DND-41 (cell line): ENCODE measurements around the gene TPPP.

Experiments
- ATAC-seq: fragments of 200-7000 bp; cut with Tn5 transposase; 3 replicates; pipeline ENCODE4 v1.9.1; 2021; ENCODE audit warnings: low read depth; ENCODE audit not compliant: insufficient read depth
- DNase-seq: peaks from one replicate; pipeline ENCODE4 v3.0.0-alpha.2; 2020
- H2AFZ ChIP-seq: 2 replicates; pipeline ENCODE4 v1.6.0; 2012; ENCODE audit warnings: low read depth, low read length
- H3K27ac ChIP-seq: 2 replicates; pipeline ENCODE4 v1.5.1; 2012; ENCODE audit warnings: low read length, inconsistent platforms
- H3K27me3 ChIP-seq: fragments of 200-600 bp; sonication (generic); 2 replicates; pipeline ENCODE4 v1.6.0; 2012; ENCODE audit warnings: low read length, mild to moderate bottlenecking, inconsistent platforms; ENCODE audit not compliant: insufficient read depth, poor library complexity
- H3K36me3 ChIP-seq: 2 replicates; pipeline ENCODE4 v1.5.1; 2012; ENCODE audit warnings: low read length, inconsistent platforms; ENCODE audit not compliant: insufficient read depth
- H3K4me1 ChIP-seq: 2 replicates; pipeline ENCODE4 v1.5.1; 2012; ENCODE audit warnings: mild to moderate bottlenecking, low read length; ENCODE audit not compliant: insufficient read depth
- H3K4me2 ChIP-seq: 2 replicates; pipeline ENCODE4 v1.6.0; 2012; ENCODE audit warnings: mild to moderate bottlenecking, moderate library complexity, low read length, inconsistent platforms; ENCODE audit not compliant: insufficient read depth
- H3K4me3 ChIP-seq, 2 experiments: fragments of 200-600 bp in 1 of 2; shearing (Covaris generic) in 1 of 2; 2 replicates each; pipeline ENCODE4 v1.5.1; 2012 to 2016; ENCODE audit warnings: inconsistent platforms in 2 of 2, low read length in 2 of 2, mild to moderate bottlenecking in 2 of 2, low read depth in 1 of 2, moderate library complexity in 1 of 2
- H3K79me2 ChIP-seq: 2 replicates; pipeline ENCODE4 v1.6.0; 2012; ENCODE audit warnings: low read length, inconsistent platforms; ENCODE audit not compliant: insufficient read depth
- H3K9ac ChIP-seq: 2 replicates; pipeline ENCODE4 v1.6.0; 2012; ENCODE audit warnings: low read depth, mild to moderate bottlenecking, inconsistent platforms, low read length, moderate library complexity
- H3K9me3 ChIP-seq: 2 replicates; pipeline ENCODE4 v1.5.1; 2012; ENCODE audit warnings: low read length, moderate library complexity, mild to moderate bottlenecking, inconsistent platforms; ENCODE audit not compliant: insufficient read depth, severe bottlenecking
- H4K20me1 ChIP-seq: 2 replicates; pipeline ENCODE4 v1.6.0; 2012; ENCODE audit warnings: low read length; ENCODE audit not compliant: insufficient read depth
- CTCF ChIP-seq: IDR thresholded peaks from 2 replicates; pipeline ENCODE4 v1.5.1; 2012; ENCODE audit warnings: borderline replicate concordance, low read length, moderate library complexity, mild to moderate bottlenecking; ENCODE audit not compliant: poor library complexity, severe bottlenecking; ENCODE audit errors: extremely low read depth
- EZH2 ChIP-seq: IDR thresholded peaks from 3 replicates; pipeline ENCODE4 v1.6.1; 2012; ENCODE audit warnings: borderline replicate concordance, low read depth, mild to moderate bottlenecking, moderate library complexity, low read length, inconsistent platforms; ENCODE audit not compliant: severe bottlenecking

Gene TPPP

DNA sequence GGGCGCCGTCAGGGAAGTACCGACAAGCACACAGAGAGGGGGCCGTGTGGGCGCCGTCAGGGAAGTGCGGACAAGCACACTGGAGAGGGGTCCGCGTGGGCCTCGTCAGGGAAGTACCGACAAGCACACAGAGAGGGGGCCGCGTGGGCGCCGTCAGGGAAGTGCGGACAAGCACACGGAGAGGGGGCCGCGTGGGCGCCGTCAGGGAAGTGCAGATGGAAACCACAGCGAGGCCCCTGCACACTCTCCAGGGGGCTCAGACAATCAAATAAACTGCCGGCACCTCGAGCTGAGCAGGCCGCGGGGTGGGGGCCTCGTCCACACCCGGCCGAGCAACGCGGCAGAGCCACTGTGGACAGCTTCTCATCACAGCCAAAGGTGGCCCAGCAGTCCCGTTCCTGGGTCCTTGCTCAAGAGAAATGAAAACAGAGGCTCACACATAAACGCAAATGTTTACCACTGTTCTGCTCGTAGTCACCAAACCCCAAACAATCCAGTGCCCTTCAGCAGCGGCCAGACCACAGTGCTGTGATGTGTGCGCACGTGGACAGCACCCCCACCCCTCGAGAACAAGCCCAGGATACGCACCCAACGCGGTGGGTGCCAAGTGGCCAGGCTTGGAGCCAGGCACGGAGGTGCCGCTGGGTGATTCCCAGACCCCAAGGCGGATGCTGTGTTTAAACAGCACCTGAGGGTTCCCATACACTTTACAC, 24.7 kb downstream of the TPPP start:
- DNase-seq (no peak), ATAC-seq (no peak)
- no peak overlapping the region for H3K4me2 ChIP-seq
- no peaks in the 10 kb centered on the region for H3K4me1 ChIP-seq
- no peaks in the 10 kb centered on the region for H3K27me3 ChIP-seq
- H4K20me1 ChIP-seq: peaks cover 34% of the 10 kb centered on the region
- no peak overlapping the region for H3K27ac ChIP-seq
- H3K36me3 ChIP-seq: peaks cover 40% of the 10 kb centered on the region
- H2AFZ ChIP-seq: no peak overlapping the region
- H3K79me2 ChIP-seq: no peaks in the 10 kb centered on the region
- no peaks in the 10 kb centered on the region for H3K9me3 ChIP-seq
- no peak overlapping the region for H3K4me3 ChIP-seq
- no peak overlapping the region for H3K9ac ChIP-seq
- TF ChIP-seq EZH2 (no peak), CTCF (no peak)

DNA sequence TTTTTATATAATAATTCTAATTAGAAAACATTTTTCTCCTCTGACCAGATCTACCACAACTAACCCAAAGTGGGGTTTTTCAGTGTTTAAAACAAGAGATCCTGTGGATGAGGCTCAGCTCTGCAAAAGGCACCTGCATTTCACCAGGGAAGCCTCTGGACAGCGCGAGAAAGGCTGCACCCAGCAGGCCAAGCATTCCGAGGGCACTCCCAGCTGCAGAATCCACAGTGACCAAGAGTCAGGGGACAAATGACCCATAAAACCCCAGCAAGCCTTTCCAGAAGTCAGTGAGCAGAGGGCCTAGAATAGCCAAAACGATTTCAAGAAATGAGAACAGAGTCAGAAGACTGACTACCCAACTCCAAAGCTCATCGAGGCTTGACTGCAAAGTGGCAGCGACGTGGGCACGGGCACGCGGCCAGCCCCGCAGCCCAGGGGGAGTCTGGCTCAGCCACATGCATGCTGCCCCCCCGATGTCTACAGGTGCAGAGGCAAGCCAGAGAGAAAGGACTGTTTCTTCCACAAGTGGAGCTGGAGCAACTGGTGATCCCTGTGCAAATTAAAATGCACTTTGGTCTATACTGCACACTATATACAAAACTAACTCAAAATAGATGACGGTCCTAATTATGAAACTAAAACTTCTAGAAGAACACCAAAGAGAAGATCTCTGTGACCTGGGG, 26.2 kb downstream of the TPPP start:
- peaks cover 55% of the 10 kb centered on the region for H3K36me3 ChIP-seq
- no peak overlapping the region for H3K4me2 ChIP-seq
- H3K9ac ChIP-seq: no peak overlapping the region
- no peak overlapping the region for H3K27ac ChIP-seq
- H3K4me1 ChIP-seq: no peaks in the 10 kb centered on the region
- TF ChIP-seq CTCF (no peak), EZH2 (no peak)
- H4K20me1 ChIP-seq: peaks cover 31% of the 10 kb centered on the region
- no peaks in the 10 kb centered on the region for H3K79me2 ChIP-seq
- H2AFZ ChIP-seq: no peak overlapping the region
- no peak for DNase-seq
- no peaks in the 10 kb centered on the region for H3K27me3 ChIP-seq
- ATAC-seq: no peak
- H3K9me3 ChIP-seq: no peaks in the 10 kb centered on the region
- H3K4me3 ChIP-seq: no peak overlapping the region

DNA sequence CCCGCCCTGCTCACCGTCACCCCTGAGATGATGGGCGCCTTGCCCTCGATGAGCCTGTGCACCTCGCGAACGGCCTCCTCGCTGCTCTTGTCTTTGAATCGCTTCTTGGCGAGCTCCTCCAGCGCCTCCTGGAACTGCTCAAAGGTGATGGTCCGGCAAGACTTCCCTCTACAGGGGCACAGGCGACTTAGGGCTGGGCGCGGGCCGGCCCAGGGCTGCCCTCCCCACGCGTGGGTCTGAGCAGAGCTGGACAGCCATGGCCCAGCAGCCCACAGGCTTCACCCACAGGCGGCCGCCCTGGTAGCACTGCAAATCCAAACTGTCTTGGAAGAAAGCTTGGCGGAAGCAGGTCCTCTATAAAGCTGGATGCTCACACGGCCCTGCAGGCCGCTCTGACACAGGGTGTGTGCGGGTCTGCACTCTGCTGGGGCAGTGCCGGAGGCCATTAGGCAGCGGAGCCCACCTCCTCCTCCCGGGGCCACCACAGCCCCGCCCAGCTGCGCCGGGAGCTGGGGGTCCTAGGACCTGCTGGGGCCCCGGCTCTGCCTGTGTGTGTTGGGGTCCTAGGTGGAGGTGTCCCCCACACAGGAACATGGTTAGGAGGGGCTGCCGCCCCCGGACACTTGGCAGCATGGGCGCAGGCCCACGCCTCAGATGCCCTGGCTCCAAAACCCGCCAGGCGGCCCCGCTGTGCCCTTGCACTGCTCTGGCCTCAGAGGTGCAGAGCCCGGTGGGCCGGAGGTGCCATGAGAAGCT, 27.0 kb downstream of the TPPP start:
- Histone ChIP-seq H3K4me2 (no peak overlapping the region), H4K20me1 (peaks cover 24% of the 10 kb centered on the region), H3K9me3 (no peaks in the 10 kb centered on the region), H3K36me3 (peaks cover 63% of the 10 kb centered on the region), H3K4me3 (no peak overlapping the region), H3K9ac (no peak overlapping the region), H3K27ac (no peak overlapping the region), H3K79me2 (no peaks in the 10 kb centered on the region), H3K27me3 (no peaks in the 10 kb centered on the region), H2AFZ (no peak overlapping the region), H3K4me1 (no peaks in the 10 kb centered on the region)
- TF ChIP-seq EZH2 (no peak), CTCF (no peak)
- DNase-seq (no peak), ATAC-seq (no peak)
